B cell (primary cell): ENCODE data around the gene DNAJC24.
"Not testable (repeated sequence)": the region's sequence is repeated elsewhere in the genome, so short reads cannot be mapped to it uniquely, and the experiment has no call there.

Experiments
- EZH2 ChIP-seq: IDR thresholded peaks from 2 replicates; pipeline ENCODE4 v1.6.1; 2012; ENCODE audit warnings: borderline replicate concordance, low read depth, mild to moderate bottlenecking, moderate library complexity, low read length; ENCODE audit not compliant: insufficient read depth, poor library complexity, severe bottlenecking
- TF ChIP-seq, protein P1 (sequence below): fragments of 200-600 bp; IDR thresholded peaks from one replicate; pipeline ENCODE4 v1.8.0; 2022; ENCODE audit warnings: antibody characterized with exemption, mild to moderate bottlenecking

DNA sequence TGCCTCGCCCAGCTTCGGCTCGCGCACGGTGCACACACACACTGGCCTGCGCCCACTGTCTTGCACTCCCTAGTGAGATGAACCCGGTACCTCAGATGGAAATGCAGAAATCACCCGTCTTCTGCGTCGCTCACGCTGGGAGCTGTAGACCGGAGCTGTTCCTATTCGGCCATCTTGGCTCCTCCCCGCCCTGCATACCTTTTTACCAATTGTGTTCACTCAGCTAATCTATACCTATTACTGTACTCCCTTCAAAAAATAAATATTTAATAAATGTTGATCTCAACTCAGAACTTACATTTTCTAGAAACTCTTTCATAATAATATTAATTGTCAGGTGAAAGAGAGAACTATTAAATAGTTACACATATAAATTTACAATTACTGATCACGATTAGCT lies 48.2 kb upstream of the DNAJC24 start:
- TF ChIP-seq EZH2 = not testable (repeated sequence)
- TF ChIP-seq, protein P1, sequence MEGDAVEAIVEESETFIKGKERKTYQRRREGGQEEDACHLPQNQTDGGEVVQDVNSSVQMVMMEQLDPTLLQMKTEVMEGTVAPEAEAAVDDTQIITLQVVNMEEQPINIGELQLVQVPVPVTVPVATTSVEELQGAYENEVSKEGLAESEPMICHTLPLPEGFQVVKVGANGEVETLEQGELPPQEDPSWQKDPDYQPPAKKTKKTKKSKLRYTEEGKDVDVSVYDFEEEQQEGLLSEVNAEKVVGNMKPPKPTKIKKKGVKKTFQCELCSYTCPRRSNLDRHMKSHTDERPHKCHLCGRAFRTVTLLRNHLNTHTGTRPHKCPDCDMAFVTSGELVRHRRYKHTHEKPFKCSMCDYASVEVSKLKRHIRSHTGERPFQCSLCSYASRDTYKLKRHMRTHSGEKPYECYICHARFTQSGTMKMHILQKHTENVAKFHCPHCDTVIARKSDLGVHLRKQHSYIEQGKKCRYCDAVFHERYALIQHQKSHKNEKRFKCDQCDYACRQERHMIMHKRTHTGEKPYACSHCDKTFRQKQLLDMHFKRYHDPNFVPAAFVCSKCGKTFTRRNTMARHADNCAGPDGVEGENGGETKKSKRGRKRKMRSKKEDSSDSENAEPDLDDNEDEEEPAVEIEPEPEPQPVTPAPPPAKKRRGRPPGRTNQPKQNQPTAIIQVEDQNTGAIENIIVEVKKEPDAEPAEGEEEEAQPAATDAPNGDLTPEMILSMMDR = not testable (repeated sequence)
